ENCODE data around the gene PIGK.

DNA sequence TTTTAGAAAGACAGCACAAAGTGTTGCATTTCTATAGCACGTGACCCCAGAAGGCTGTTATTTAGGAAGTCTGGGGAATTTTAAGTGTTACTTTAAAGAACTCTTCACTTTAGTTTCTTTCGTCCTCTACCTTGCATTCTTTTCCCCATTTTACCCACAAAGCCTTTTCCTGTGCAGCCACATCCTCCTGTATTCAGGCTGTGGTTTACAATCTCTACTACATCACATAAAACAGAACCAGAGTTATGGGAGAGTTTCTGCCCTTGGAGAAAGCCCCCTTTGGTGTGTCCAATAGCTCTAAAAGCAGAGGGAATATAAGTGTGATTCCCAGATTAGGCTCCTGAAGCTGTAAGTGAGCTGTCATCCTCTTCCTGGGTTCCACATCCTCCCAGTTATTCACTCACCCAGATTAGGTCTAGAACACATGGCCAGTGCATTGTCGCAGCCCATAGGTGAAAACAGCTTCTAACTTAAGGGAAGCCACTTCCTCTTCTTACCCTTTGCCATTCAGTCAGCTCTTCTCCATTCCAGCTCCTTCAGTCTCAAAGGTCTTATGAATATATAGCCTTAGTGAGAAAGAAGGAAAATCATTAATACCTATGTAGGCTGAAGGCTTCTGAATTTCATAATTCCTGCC is 171.1 kb downstream of the PIGK start:
- no peak for TF ChIP-seq EP300 (IDR thresholded peaks at IDR 0.05)
- no peak for TF ChIP-seq CTCF (IDR thresholded peaks at IDR 0.05)

Measured in sigmoid colon (tissue), 4 donors.